DMS53 treated with DMSO at 0.1 percent for 48 hours (cell line): ENCODE data around the gene PLCG2.
A peak's percentile ranks its signal among the peaks of the same experiment; 100 is the strongest.
"Not testable (repeated sequence)": the region's sequence is repeated elsewhere in the genome, so short reads cannot be mapped to it uniquely, and the experiment has no call there.

ENCODE experiments used
- DNase-seq: peaks from one replicate; lab custom pipeline; 2025; ENCODE audit not compliant: unreplicated experiment; lab: John Stamatoyannopoulos, UW

The PLCG2 gene

GRCh38 chr16:81754858-81755257 lies 24.2 kb upstream of the PLCG2 start:
- no peak for DNase-seq

- DNase-seq, result no peak
These were observed 23.0 kb upstream of the PLCG2 start for GRCh38 chr16:81755915-81756614.

- DNase-seq, result no peak
These were observed 22.3 kb upstream of the PLCG2 start for GRCh38 chr16:81756615-81757356.

GRCh38 chr16:81758376-81758775 lies 20.7 kb upstream of the PLCG2 start:
- peak; percentile 20 for DNase-seq

- not testable (repeated sequence) for DNase-seq
These were observed 16.8 kb upstream of the PLCG2 start for GRCh38 chr16:81762322-81762721.

GRCh38 chr16:81765111-81765919 lies 13.8 kb upstream of the PLCG2 start:
- no peak for DNase-seq

- DNase-seq, result peak; percentile 60
These were observed 13.1 kb upstream of the PLCG2 start for GRCh38 chr16:81765969-81766368.

- peak; percentile 95 for DNase-seq
These were observed 11.0 kb upstream of the PLCG2 start for GRCh38 chr16:81767987-81768592.

- DNase-seq, result no peak
These were observed 9.1 kb upstream of the PLCG2 start for GRCh38 chr16:81770008-81770407.

GRCh38 chr16:81774348-81774747 lies 4.7 kb upstream of the PLCG2 start:
- no peak for DNase-seq

- DNase-seq, result no peak
These were observed 3.5 kb upstream of the PLCG2 start for GRCh38 chr16:81775570-81775969.

- no peak for DNase-seq
These were observed 860 bp upstream of the PLCG2 start for GRCh38 chr16:81778231-81778630.

- no peak for DNase-seq
These were observed 637 bp downstream of the PLCG2 start for GRCh38 chr16:81779536-81780320.

GRCh38 chr16:81780350-81780749 lies 1.3 kb downstream of the PLCG2 start:
- no peak for DNase-seq

- no peak for DNase-seq
These were observed 3.1 kb downstream of the PLCG2 start for GRCh38 chr16:81782236-81782635.

- DNase-seq, result no peak
These were observed 5.1 kb downstream of the PLCG2 start for GRCh38 chr16:81784072-81784795.

- DNase-seq, result no peak
These were observed 6.2 kb downstream of the PLCG2 start for GRCh38 chr16:81785138-81785924.

GRCh38 chr16:81786321-81786720 lies 7.2 kb downstream of the PLCG2 start:
- DNase-seq, result no peak

GRCh38 chr16:81786868-81787267 lies 7.8 kb downstream of the PLCG2 start:
- DNase-seq, result no peak
